GM23338 (cell line): ENCODE measurements around the gene HERC4. TPM values are rescaled to one million over a fixed set of nuclear protein-coding genes. Genes with fewer than 3 reads are reported as not detected.

Source experiments
- ATAC-seq: fragments of 200-7000 bp; cut with Tn5 transposase; 3 replicates; pipeline ENCODE4 v1.9.1; 2020
- DNase-seq: peaks from one replicate; pipeline ENCODE4 v3.0.0-alpha.2; 2015; ENCODE audit warnings: low spot score
- H2AFZ ChIP-seq: fragments of 200-600 bp; sonication (generic); 2 replicates; pipeline ENCODE4 v1.8.0; 2016; ENCODE audit warnings: antibody characterized with exemption, mild to moderate bottlenecking, moderate library complexity
- H3F3A ChIP-seq: fragments of 200-600 bp; sonication (generic); replicated peaks from 2 replicates; pipeline ENCODE4 v1.8.0; 2017; ENCODE audit warnings: antibody characterized with exemption, mixed run types, low read depth
- H3K27ac ChIP-seq: fragments of 200-600 bp; sonication (generic); 2 replicates; pipeline ENCODE4 v1.6.1; 2016; ENCODE audit warnings: low read depth
- H3K27me3 ChIP-seq: fragments of 200-600 bp; sonication (generic); 2 replicates; pipeline ENCODE4 v1.8.0; 2016; ENCODE audit warnings: mild to moderate bottlenecking, mixed run types, moderate library complexity; ENCODE audit not compliant: insufficient read depth
- H3K36me3 ChIP-seq: fragments of 200-600 bp; sonication (generic); 2 replicates; pipeline ENCODE4 v1.8.0; 2016; ENCODE audit warnings: mild to moderate bottlenecking; ENCODE audit not compliant: insufficient read depth
- H3K4me1 ChIP-seq: fragments of 200-600 bp; sonication (generic); 2 replicates; pipeline ENCODE4 v1.8.0; 2016; ENCODE audit warnings: mild to moderate bottlenecking, moderate library complexity; ENCODE audit not compliant: insufficient read depth
- H3K4me2 ChIP-seq: fragments of 200-600 bp; sonication (generic); 2 replicates; pipeline ENCODE4 v1.7.1; 2017; ENCODE audit warnings: mixed run types
- H3K4me3 ChIP-seq: fragments of 200-600 bp; sonication (generic); 2 replicates; pipeline ENCODE4 v1.6.1; 2016; ENCODE audit warnings: mixed run types
- H3K79me2 ChIP-seq: fragments of 200-600 bp; sonication (generic); replicated peaks from 2 replicates; pipeline ENCODE4 v1.8.0; 2017; ENCODE audit warnings: mild to moderate bottlenecking; ENCODE audit not compliant: insufficient read depth
- H3K9me2 ChIP-seq: fragments of 200-600 bp; sonication (generic); 2 replicates; pipeline ENCODE4 v1.8.0; 2017; ENCODE audit not compliant: insufficient read depth
- H4K20me1 ChIP-seq: fragments of 200-600 bp; sonication (generic); replicated peaks from 2 replicates; pipeline ENCODE4 v1.8.0; 2017; ENCODE audit warnings: mild to moderate bottlenecking; ENCODE audit not compliant: insufficient read depth
- H3K27ac Mint-ChIP-seq: 2 replicates; pipeline ENCODE4 v1.8.0; 2020; ENCODE audit warnings: inconsistent platforms, mild to moderate bottlenecking, moderate library complexity, mixed read lengths
- H3K27me3 Mint-ChIP-seq: 3 replicates; pipeline ENCODE4 v1.8.0; 2022; ENCODE audit warnings: low read depth, mild to moderate bottlenecking, moderate library complexity, mixed read lengths, inconsistent platforms; ENCODE audit not compliant: insufficient read depth, poor library complexity
- H3K36me3 Mint-ChIP-seq: 3 replicates; pipeline ENCODE4 v1.8.0; 2021; ENCODE audit warnings: low read depth, mild to moderate bottlenecking, inconsistent platforms, moderate library complexity, mixed read lengths
- H3K4me1 Mint-ChIP-seq: 3 replicates; pipeline ENCODE4 v1.8.0; 2020; ENCODE audit warnings: mild to moderate bottlenecking, inconsistent platforms, mixed read lengths
- H3K4me3 Mint-ChIP-seq: 3 replicates; pipeline ENCODE4 v1.8.0; 2021; ENCODE audit warnings: moderate library complexity, mild to moderate bottlenecking, inconsistent platforms, mixed read lengths
- H3K9me3 Mint-ChIP-seq: 3 replicates; pipeline ENCODE4 v1.8.0; 2020; ENCODE audit warnings: moderate library complexity, mild to moderate bottlenecking, inconsistent platforms, mixed read lengths
- JUNB ChIP-seq: IDR thresholded peaks from one replicate; pipeline ENCODE4 v1.6.1; 2016; ENCODE audit warnings: antibody characterized with exemption; ENCODE audit not compliant: unreplicated experiment
- STAT1 ChIP-seq: IDR thresholded peaks from one replicate; pipeline ENCODE4 v1.6.1; 2016; ENCODE audit warnings: antibody characterized with exemption; ENCODE audit not compliant: unreplicated experiment
- ZNF331 ChIP-seq: fragments of 250-450 bp; sonication (Bioruptor Pico); IDR thresholded peaks from 2 replicates; pipeline ENCODE4 v1.5.0; 2020; ENCODE audit warnings: low read depth, mild to moderate bottlenecking, moderate library complexity
- polyA plus RNA-seq: library from polyadenylated mRNA; unstranded; fragments of >200 nt; fragmentation: Nextera tagmentation; extraction: Ambion mirVana; gene quantifications from 2 replicates; pipeline ENCODE4 v1.2.1, GENCODE V29; 2016
- total RNA-seq: library from RNA; depleted of rRNA; stranded (reverse); fragments of >200 nt; shearing (Covaris generic); gene quantifications from 2 replicates; pipeline ENCODE4 v1.2.3, GENCODE V29; 2014
- TF ChIP-seq, protein P1 (sequence below): fragments of 250-450 bp; sonication (Bioruptor Pico); IDR thresholded peaks from 2 replicates; pipeline ENCODE4 v1.5.0; 2020; ENCODE audit warnings: mild to moderate bottlenecking, moderate library complexity
- TF ChIP-seq, protein P2 (sequence below), 2 experiments: fragments of 200-600 bp in 1 of 2; sonication (generic) in 1 of 2; conservative IDR thresholded peaks; 2 replicates each; pipeline versions ENCODE4 v1.5.1 to v1.6.1; 2016 to 2017; ENCODE audit warnings: antibody characterized with exemption in 2 of 2, low read depth in 2 of 2, mild to moderate bottlenecking in 2 of 2, moderate library complexity in 1 of 2
- TF ChIP-seq, protein P3 (sequence below): IDR thresholded peaks from 2 replicates; pipeline ENCODE4 v1.6.1; 2016; ENCODE audit warnings: antibody characterized with exemption

HERC4 gene
- total and polyA plus RNA-seq, 2 experiments from 2014 or later: 20.1 to 67.2 TPM

DNA sequence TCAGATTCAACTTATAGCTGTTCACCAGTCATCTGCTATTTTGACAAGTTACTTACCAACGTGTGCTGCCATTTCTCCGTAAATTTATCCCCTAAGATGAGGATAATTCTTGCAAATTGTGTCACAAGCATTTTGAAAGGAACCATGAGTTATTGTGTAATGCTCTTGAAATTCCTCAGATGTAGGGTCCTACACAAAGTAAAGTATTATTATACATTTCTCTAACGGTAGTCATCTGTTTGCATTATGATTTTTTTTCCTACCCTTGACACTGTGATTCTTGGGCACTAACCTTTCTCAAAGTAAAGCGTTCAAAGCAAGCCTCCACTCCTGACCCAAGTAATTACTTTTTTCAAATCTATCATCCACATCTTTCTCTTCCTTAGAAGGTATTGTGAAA is 8.1 kb downstream of the HERC4 start:
- Histone ChIP-seq H3F3A (no peaks in the 10 kb centered on the region), H3K9me2 (no peaks in the 10 kb centered on the region), H3K4me3 (no peak overlapping the region), H2AFZ (no peak overlapping the region), H3K27ac (no peak overlapping the region), H3K27me3 (no peaks in the 10 kb centered on the region), H3K4me1 (no peaks in the 10 kb centered on the region), H4K20me1 (peaks cover 8% of the 10 kb centered on the region), H3K79me2 (peaks cover 83% of the 10 kb centered on the region), H3K36me3 (no peaks in the 10 kb centered on the region), H3K4me2 (no peak overlapping the region)
- Mint-ChIP-seq H3K9me3 (no peaks in the 10 kb centered on the region), H3K4me1 (peaks cover 5% of the 10 kb centered on the region; the same call in 2 of the 3 replicates), H3K36me3 (peaks cover 13% of the 10 kb centered on the region), H3K27ac (no peak overlapping the region; the same call in 1 of the 2 replicates), H3K27me3 (no peaks in the 10 kb centered on the region), H3K4me3 (no peak overlapping the region)
- TF ChIP-seq ZNF331 (CRISPR knock-in tag) (no peak), STAT1 (no peak), JUNB (no peak)
- TF ChIP-seq, protein P1, sequence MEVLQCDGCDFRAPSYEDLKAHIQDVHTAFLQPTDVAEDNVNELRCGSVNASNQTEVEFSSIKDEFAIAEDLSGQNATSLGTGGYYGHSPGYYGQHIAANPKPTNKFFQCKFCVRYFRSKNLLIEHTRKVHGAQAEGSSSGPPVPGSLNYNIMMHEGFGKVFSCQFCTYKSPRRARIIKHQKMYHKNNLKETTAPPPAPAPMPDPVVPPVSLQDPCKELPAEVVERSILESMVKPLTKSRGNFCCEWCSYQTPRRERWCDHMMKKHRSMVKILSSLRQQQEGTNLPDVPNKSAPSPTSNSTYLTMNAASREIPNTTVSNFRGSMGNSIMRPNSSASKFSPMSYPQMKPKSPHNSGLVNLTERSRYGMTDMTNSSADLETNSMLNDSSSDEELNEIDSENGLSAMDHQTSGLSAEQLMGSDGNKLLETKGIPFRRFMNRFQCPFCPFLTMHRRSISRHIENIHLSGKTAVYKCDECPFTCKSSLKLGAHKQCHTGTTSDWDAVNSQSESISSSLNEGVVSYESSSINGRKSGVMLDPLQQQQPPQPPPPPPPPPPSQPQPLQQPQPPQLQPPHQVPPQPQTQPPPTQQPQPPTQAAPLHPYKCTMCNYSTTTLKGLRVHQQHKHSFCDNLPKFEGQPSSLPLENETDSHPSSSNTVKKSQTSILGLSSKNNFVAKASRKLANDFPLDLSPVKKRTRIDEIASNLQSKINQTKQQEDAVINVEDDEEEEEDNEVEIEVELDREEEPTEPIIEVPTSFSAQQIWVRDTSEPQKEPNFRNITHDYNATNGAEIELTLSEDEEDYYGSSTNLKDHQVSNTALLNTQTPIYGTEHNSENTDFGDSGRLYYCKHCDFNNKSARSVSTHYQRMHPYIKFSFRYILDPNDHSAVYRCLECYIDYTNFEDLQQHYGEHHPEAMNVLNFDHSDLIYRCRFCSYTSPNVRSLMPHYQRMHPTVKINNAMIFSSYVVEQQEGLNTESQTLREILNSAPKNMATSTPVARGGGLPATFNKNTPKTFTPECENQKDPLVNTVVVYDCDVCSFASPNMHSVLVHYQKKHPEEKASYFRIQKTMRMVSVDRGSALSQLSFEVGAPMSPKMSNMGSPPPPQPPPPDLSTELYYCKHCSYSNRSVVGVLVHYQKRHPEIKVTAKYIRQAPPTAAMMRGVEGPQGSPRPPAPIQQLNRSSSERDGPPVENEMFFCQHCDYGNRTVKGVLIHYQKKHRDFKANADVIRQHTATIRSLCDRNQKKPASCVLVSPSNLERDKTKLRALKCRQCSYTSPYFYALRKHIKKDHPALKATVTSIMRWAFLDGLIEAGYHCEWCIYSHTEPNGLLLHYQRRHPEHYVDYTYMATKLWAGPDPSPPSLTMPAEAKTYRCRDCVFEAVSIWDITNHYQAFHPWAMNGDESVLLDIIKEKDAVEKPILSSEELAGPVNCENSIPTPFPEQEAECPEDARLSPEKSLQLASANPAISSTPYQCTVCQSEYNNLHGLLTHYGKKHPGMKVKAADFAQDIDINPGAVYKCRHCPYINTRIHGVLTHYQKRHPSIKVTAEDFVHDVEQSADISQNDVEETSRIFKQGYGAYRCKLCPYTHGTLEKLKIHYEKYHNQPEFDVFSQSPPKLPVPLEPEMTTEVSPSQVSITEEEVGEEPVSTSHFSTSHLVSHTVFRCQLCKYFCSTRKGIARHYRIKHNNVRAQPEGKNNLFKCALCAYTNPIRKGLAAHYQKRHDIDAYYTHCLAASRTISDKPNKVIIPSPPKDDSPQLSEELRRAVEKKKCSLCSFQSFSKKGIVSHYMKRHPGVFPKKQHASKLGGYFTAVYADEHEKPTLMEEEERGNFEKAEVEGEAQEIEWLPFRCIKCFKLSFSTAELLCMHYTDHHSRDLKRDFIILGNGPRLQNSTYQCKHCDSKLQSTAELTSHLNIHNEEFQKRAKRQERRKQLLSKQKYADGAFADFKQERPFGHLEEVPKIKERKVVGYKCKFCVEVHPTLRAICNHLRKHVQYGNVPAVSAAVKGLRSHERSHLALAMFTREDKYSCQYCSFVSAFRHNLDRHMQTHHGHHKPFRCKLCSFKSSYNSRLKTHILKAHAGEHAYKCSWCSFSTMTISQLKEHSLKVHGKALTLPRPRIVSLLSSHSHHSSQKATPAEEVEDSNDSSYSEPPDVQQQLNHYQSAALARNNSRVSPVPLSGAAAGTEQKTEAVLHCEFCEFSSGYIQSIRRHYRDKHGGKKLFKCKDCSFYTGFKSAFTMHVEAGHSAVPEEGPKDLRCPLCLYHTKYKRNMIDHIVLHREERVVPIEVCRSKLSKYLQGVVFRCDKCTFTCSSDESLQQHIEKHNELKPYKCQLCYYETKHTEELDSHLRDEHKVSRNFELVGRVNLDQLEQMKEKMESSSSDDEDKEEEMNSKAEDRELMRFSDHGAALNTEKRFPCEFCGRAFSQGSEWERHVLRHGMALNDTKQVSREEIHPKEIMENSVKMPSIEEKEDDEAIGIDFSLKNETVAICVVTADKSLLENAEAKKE: no peak
- TF ChIP-seq, protein P2, sequence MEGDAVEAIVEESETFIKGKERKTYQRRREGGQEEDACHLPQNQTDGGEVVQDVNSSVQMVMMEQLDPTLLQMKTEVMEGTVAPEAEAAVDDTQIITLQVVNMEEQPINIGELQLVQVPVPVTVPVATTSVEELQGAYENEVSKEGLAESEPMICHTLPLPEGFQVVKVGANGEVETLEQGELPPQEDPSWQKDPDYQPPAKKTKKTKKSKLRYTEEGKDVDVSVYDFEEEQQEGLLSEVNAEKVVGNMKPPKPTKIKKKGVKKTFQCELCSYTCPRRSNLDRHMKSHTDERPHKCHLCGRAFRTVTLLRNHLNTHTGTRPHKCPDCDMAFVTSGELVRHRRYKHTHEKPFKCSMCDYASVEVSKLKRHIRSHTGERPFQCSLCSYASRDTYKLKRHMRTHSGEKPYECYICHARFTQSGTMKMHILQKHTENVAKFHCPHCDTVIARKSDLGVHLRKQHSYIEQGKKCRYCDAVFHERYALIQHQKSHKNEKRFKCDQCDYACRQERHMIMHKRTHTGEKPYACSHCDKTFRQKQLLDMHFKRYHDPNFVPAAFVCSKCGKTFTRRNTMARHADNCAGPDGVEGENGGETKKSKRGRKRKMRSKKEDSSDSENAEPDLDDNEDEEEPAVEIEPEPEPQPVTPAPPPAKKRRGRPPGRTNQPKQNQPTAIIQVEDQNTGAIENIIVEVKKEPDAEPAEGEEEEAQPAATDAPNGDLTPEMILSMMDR (conservative IDR thresholded peaks at IDR 0.05; ENCODE audit: low read depth in 2 of 2): no peak
- TF ChIP-seq, protein P3, sequence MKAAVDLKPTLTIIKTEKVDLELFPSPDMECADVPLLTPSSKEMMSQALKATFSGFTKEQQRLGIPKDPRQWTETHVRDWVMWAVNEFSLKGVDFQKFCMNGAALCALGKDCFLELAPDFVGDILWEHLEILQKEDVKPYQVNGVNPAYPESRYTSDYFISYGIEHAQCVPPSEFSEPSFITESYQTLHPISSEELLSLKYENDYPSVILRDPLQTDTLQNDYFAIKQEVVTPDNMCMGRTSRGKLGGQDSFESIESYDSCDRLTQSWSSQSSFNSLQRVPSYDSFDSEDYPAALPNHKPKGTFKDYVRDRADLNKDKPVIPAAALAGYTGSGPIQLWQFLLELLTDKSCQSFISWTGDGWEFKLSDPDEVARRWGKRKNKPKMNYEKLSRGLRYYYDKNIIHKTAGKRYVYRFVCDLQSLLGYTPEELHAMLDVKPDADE: no peak
- DNase-seq (no peak), ATAC-seq (no peak)
